ENCODE measurements around the gene ALPI. TPM values are rescaled to one million over a fixed set of nuclear protein-coding genes. Genes with fewer than 3 reads are reported as not detected.

ALPI gene
- total RNA-seq, 1 donor from 2014 or later: not detected

GRCh38 chr2:232487385-232488096, 31.6 kb downstream of the ALPI start, which contains the start of gene ECEL1:
TSS of gene ECEL1 (minus strand) at chr2:232487834. CDS start at chr2:232486653, 1,181 bp downstream.
- peak within 1 kb of the TSS; percentile 92 for H2AFZ ChIP-seq (replicated peaks)
- H3K27me3 ChIP-seq: peaks cover 80% of the 10 kb centered on the region
- no peaks in the 10 kb centered on the region for H3K79me2 ChIP-seq (ENCODE audit: low read depth)
- TF ChIP-seq EZH2 (IDR thresholded peaks at IDR 0.05) (peak; percentile 66), EZH2phosphoT487 (IDR thresholded peaks at IDR 0.05) (no peak)
- peaks cover 2% of the 10 kb centered on the region for H3K9me3 Mint-ChIP-seq
- H3K9ac ChIP-seq: no peak within 1 kb of the TSS
- peaks cover 62% of the 10 kb centered on the region for H3K27me3 Mint-ChIP-seq (ENCODE audit: insufficient read depth, low read depth)
- DNase-seq (ENCODE audit: low spot score): peak; percentile 78
- no peaks in the 10 kb centered on the region for H3K36me3 ChIP-seq
- peaks cover 43% of the 10 kb centered on the region for H4K20me1 ChIP-seq (ENCODE audit: low read depth)
- H3K4me1 ChIP-seq: peaks cover 34% of the 10 kb centered on the region
- H3K9me3 ChIP-seq (ENCODE audit: low read depth): no peaks in the 10 kb centered on the region
- no peak within 1 kb of the TSS for H3K27ac ChIP-seq
- no peaks in the 10 kb centered on the region for H3K36me3 Mint-ChIP-seq
- peak within 1 kb of the TSS; percentile 92 for H3K4me2 ChIP-seq
- no peak within 1 kb of the TSS for H3K27ac Mint-ChIP-seq
- H3F3A ChIP-seq (ENCODE audit: low read depth): peaks cover 18% of the 10 kb centered on the region
- peaks cover 16% of the 10 kb centered on the region for H3K4me1 Mint-ChIP-seq
- peak within 1 kb of the TSS; percentile 61 for H3K4me3 ChIP-seq
- peak within 1 kb of the TSS; percentile 77 for H3K4me3 Mint-ChIP-seq

GRCh38 chr2:232488097-232488711, 32.3 kb downstream of the ALPI start:
- H3K36me3 ChIP-seq: no peaks in the 10 kb centered on the region
- Mint-ChIP-seq H3K4me1 (peaks cover 16% of the 10 kb centered on the region), H3K36me3 (no peaks in the 10 kb centered on the region), H3K27me3 (ENCODE audit: insufficient read depth, low read depth) (peaks cover 57% of the 10 kb centered on the region), H3K9me3 (peaks cover 2% of the 10 kb centered on the region), H3K27ac (no peak overlapping the region), H3K4me3 (peak overlapping the region; percentile 76)
- peak overlapping the region; percentile 92 for H3K4me2 ChIP-seq
- peak overlapping the region; percentile 61 for H3K4me3 ChIP-seq
- peaks cover 43% of the 10 kb centered on the region for H4K20me1 ChIP-seq (ENCODE audit: low read depth)
- no peak for TF ChIP-seq EZH2phosphoT487 (IDR thresholded peaks at IDR 0.05)
- peak; percentile 10 for TF ChIP-seq EZH2 (IDR thresholded peaks at IDR 0.05)
- peak; percentile 41 for TF ChIP-seq CTCF (IDR thresholded peaks at IDR 0.05)
- peaks cover 18% of the 10 kb centered on the region for H3F3A ChIP-seq (ENCODE audit: low read depth)
- peaks cover 34% of the 10 kb centered on the region for H3K4me1 ChIP-seq
- DNase-seq (ENCODE audit: low spot score): peak; percentile 70
- no peaks in the 10 kb centered on the region for H3K9me3 ChIP-seq (ENCODE audit: low read depth)
- no peak overlapping the region for H3K9ac ChIP-seq
- H3K27ac ChIP-seq: no peak overlapping the region
- peak overlapping the region; percentile 72 for H2AFZ ChIP-seq (replicated peaks)
- no peaks in the 10 kb centered on the region for H3K79me2 ChIP-seq (ENCODE audit: low read depth)
- H3K27me3 ChIP-seq: peaks cover 73% of the 10 kb centered on the region

GRCh38 chr2:232488721-232489300, 32.9 kb downstream of the ALPI start:
- Histone ChIP-seq H3K79me2 (ENCODE audit: low read depth) (no peaks in the 10 kb centered on the region), H3K36me3 (no peaks in the 10 kb centered on the region), H3F3A (ENCODE audit: low read depth) (peaks cover 18% of the 10 kb centered on the region), H3K9me3 (ENCODE audit: low read depth) (no peaks in the 10 kb centered on the region), H3K4me1 (peaks cover 37% of the 10 kb centered on the region), H3K9ac (no peak overlapping the region), H3K4me3 (no peak overlapping the region), H3K4me2 (no peak overlapping the region), H4K20me1 (ENCODE audit: low read depth) (peaks cover 43% of the 10 kb centered on the region), H3K27ac (no peak overlapping the region), H2AFZ (replicated peaks) (no peak overlapping the region), H3K27me3 (peaks cover 67% of the 10 kb centered on the region)
- H3K4me3 Mint-ChIP-seq: peak overlapping the region; percentile 76
- peaks cover 51% of the 10 kb centered on the region for H3K27me3 Mint-ChIP-seq (ENCODE audit: insufficient read depth, low read depth)
- no peak overlapping the region for H3K27ac Mint-ChIP-seq
- no peaks in the 10 kb centered on the region for H3K36me3 Mint-ChIP-seq
- H3K9me3 Mint-ChIP-seq: peaks cover 2% of the 10 kb centered on the region
- no peak for TF ChIP-seq EZH2 (IDR thresholded peaks at IDR 0.05)
- no peak for TF ChIP-seq CTCF (IDR thresholded peaks at IDR 0.05)
- no peak for TF ChIP-seq EZH2phosphoT487 (IDR thresholded peaks at IDR 0.05)
- no peak for DNase-seq (ENCODE audit: low spot score)
- H3K4me1 Mint-ChIP-seq: peaks cover 16% of the 10 kb centered on the region
